Omental fat pad (tissue), 4 donors: ENCODE data around the gene ZBTB18. TPM values are rescaled to one million over a fixed set of nuclear protein-coding genes. Genes with fewer than 3 reads are reported as not detected.

Experiments used
- ATAC-seq: fragments of 150-250 bp; one replicate; pipeline ENCODE4 v1.9.1; 2016; ENCODE audit warnings: mild to moderate bottlenecking, moderate library complexity; ENCODE audit not compliant: low FRiP score
- DNase-seq: peaks from one replicate; pipeline ENCODE4 v3.0.0-alpha.2; 2019; ENCODE audit warnings: low spot score
- CTCF ChIP-seq, 3 donors: fragments of 450-650 bp; IDR thresholded peaks; one replicate each; pipeline ENCODE4 v1.5.1; 2016 to 2017; ENCODE audit warnings: antibody characterized with exemption in 3 of 3, mild to moderate bottlenecking in 3 of 3, moderate library complexity in 2 of 3
- total RNA-seq, 4 donors: library from RNA; depleted of rRNA; stranded (reverse); fragments of >200 nt; gene quantifications; one replicate each; pipeline ENCODE4 v1.1.0, GENCODE V29; 2016

The ZBTB18 gene
- total RNA-seq, 4 donors from 2014 or later = 7.0 to 24.7 (median 10.6) TPM

DNA sequence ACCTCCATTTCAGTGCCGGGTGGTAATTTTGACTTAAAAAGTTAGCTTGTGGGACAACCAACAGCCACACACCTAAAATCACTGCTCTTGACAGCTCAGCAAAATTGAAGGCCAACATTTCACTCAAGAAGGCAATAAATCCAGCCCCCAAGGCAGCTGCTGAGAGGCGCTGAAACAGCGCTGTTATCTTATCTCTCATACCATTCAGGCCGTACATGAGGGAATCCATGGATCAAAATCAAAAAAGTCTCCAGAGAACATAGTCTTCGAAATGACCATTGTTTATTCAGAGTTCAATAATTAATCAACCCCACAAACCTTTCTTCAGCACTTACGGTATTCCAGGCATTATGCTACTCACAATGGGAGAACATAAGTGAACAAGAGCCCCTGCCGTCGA, 38.5 kb downstream of the ZBTB18 start:
- ATAC-seq (no peak), DNase-seq (no peak)
- no peak for TF ChIP-seq CTCF (IDR thresholded peaks at IDR 0.05)

DNA sequence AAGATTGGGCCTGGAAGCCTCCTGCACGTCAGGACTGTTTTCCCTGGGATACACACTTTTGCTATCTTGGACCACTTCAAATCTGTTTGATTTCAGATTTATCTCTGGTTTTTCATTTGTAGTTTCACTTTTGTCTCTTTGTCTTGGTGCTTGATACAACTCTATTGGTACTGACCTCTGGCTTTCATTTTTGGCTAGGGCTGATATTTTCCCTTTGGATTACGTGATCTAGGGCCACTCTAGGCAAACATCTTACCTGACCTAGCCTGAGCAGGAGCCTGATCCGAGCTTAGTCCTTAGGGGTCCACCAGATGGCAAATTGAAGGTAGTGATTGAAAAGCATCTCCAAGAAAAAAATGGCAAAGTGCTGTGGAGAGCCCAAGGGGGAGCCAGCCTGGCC, 39.6 kb downstream of the ZBTB18 start:
- TF ChIP-seq CTCF (IDR thresholded peaks at IDR 0.05) = no peak
- no peak for ATAC-seq
- no peak for DNase-seq

DNA sequence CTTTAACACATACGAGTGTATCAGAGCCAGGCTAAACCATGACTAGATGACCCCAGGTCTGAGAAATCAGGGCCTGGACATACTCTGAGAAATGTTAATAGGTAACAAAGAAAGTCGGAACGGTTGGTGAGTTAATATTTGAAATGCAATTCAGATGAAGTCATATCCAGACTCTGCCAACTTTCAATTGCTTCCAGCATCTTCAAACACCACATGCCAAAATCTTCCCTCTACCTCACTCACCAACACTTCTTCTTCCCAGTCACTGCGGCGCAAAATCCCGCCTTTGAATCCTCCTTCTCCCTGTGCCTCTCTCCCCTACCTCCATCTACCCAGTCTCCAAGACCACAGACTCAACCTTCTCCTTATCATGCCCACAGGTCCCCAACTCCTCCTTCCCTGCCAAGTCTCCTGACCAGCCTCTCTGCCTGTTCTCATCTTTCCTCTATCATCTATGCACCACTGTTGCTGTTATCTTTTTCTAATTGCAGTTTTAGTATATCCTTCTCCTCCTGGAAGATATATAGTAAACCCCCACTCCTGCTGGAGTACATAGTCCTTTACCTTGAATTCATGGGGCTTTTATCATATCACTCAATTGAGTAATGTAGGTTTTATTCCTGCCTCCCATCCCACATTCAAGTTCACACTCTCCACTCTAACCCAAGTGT, 41.3 kb downstream of the ZBTB18 start:
- no peak for DNase-seq
- peak; percentile 50 for ATAC-seq
- TF ChIP-seq CTCF (IDR thresholded peaks at IDR 0.05) = no peak

- ATAC-seq = no peak
- no peak for TF ChIP-seq CTCF (IDR thresholded peaks at IDR 0.05)
- no peak for DNase-seq
Measured at GRCh38 chr1:244092964-244093638, 42.0 kb downstream of the ZBTB18 start.

- ATAC-seq (no peak), DNase-seq (no peak)
- no peak for TF ChIP-seq CTCF (IDR thresholded peaks at IDR 0.05)
Measured at GRCh38 chr1:244094880-244095528, 43.9 kb downstream of the ZBTB18 start.

DNA sequence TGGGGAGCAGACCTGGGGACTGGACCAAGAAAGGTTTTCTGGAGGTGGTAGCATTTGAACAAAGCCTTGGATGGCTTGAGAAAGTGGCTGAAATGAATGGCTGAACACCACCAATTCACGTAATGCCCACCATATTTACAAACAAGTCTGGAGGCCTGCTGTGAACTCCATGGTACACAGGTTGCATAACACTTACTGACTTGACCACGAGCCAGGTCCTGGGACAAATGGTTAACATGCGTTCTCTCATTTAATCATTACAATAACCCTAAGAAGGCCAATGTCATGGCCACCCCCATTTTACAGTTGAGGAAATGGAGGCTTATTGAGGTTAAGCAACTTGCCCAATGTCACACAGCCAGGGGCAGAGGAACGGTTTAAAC, 44.4 kb downstream of the ZBTB18 start:
- DNase-seq (no peak), ATAC-seq (no peak)
- no peak for TF ChIP-seq CTCF (IDR thresholded peaks at IDR 0.05)
